Astrocyte of the cerebellum (primary cell): ENCODE measurements around the gene JAK3.
A peak's percentile ranks its signal among the peaks of the same experiment; 100 is the strongest.

Source experiments
- DNase-seq: peaks from one replicate; pipeline ENCODE4 v3.0.0-alpha.2; 2011; ENCODE audit warnings: low read depth
- H3K4me3 ChIP-seq: 2 replicates; pipeline ENCODE4 v1.5.1; 2011; ENCODE audit warnings: mild to moderate bottlenecking, low read depth, low read length, moderate library complexity
- in situ Hi-C: cut with HindIII; loops from 2 replicates; pipeline ENCODE4 v1.10.0; 2017; ENCODE audit warnings: low sequenced_read_pairs
- TF ChIP-seq, protein P1 (sequence below): IDR thresholded peaks from 2 replicates; pipeline ENCODE4 v1.5.1; 2012; ENCODE audit warnings: low read length, low read depth, moderate library complexity, mild to moderate bottlenecking; ENCODE audit errors: missing control alignments

The JAK3 gene

GRCh38 chr19:17860993-17861360 lies 13.2 kb upstream of the JAK3 start:
- TF ChIP-seq, protein P1, sequence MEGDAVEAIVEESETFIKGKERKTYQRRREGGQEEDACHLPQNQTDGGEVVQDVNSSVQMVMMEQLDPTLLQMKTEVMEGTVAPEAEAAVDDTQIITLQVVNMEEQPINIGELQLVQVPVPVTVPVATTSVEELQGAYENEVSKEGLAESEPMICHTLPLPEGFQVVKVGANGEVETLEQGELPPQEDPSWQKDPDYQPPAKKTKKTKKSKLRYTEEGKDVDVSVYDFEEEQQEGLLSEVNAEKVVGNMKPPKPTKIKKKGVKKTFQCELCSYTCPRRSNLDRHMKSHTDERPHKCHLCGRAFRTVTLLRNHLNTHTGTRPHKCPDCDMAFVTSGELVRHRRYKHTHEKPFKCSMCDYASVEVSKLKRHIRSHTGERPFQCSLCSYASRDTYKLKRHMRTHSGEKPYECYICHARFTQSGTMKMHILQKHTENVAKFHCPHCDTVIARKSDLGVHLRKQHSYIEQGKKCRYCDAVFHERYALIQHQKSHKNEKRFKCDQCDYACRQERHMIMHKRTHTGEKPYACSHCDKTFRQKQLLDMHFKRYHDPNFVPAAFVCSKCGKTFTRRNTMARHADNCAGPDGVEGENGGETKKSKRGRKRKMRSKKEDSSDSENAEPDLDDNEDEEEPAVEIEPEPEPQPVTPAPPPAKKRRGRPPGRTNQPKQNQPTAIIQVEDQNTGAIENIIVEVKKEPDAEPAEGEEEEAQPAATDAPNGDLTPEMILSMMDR, result no peak
- peak overlapping the region; percentile 62 for H3K4me3 ChIP-seq
- in situ Hi-C loops, result no loop called here
- DNase-seq, result no peak

GRCh38 chr19:17860331-17860992 lies 12.7 kb upstream of the JAK3 start:
- peak overlapping the region; percentile 62 for H3K4me3 ChIP-seq
- TF ChIP-seq, protein P1, result no peak
- in situ Hi-C loops, result no loop called here
- DNase-seq, result no peak

- DNase-seq, result peak; percentile 100
- TF ChIP-seq, protein P1, result peak; percentile 91
Observed at GRCh38 chr19:17859533-17860330, 11.9 kb upstream of the JAK3 start, which contains the start of gene RPL18A. TSS of gene RPL18A (plus strand) at chr19:17859910. CDS start at chr19:17859957, 47 bp downstream.

DNA sequence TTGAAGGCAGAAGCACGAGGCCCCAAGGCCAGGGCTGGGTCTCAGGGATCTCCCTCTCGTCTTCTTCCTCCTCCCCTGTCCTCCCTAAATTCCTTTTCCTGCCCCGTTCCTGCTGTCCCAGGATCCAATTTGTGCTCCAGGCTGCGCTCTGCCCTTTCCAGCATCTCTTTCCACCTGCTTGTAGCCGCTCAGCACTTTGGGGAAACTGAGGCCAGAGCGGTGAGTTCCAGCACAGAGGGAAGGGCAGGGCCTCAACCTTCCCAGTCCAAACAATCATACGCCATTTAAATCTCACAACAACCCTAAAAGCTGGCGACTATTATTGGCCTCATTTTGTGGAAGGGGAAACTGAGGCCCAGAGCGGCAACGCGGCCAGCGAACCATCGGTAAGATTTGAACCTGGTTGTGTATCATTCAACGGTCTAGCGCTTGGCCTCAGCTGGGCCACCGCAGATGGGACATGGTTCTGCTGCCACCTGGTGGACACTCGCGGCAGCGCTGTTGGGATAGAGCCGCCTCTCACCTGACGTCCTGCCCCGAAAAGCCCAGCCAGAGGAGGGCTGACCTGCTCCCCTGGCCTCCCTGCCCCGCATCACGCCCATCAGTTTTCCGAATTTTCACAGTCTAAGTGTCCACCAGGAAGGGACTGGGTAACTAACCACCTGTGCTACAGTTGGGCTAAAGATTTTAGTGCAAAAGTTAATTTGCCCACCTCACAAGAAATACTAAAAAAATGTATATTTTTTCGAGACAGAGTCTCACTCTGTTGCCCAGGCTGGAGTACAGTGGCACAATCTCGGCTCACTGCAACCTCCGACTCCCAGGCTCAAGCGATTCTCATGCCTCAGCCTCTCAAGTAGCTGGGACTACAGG lies 7.7 kb upstream of the JAK3 start:
- no peak for DNase-seq
- TF ChIP-seq, protein P1, result peak; percentile 98
- H3K4me3 ChIP-seq, result no peak overlapping the region
- in situ Hi-C loops, result no loop called here

More at GRCh38 chr19:17859533-17860330, 11.9 kb upstream of the JAK3 start, which contains the start of gene RPL18A:
- in situ Hi-C loops, result no loop called here
- H3K4me3 ChIP-seq, result peak within 1 kb of the TSS; percentile 62

DNA sequence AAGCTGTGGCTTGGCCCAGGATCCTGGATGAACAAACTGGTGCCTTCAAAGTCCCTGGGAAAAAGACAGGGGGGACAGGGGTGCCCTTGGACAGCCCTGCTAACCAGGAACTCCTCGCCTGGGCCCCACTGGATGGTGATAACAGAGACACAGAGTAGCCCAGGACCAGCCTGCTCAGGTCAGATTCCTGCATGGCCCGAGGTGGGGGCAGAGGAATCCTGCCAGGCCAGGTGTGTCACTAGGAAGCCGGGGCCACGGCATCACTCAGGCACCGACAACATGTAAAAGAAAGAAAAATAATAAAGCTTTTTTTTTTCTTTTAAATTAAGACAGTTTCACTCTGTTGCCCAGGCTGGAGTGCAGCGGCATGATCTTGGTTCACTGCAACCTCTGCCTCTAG lies 6.3 kb upstream of the JAK3 start:
- TF ChIP-seq, protein P1, result no peak
- no peak for DNase-seq
- H3K4me3 ChIP-seq, result no peak overlapping the region
- in situ Hi-C loops, result no loop called here
